SK-N-MC (cell line): ENCODE results near the gene CLIC6.

Experiments
- FOXP2 ChIP-seq: optimal IDR thresholded peaks from 2 replicates; pipeline ENCODE3; 2011; ENCODE audit warnings: mild to moderate bottlenecking, moderate library complexity; ENCODE audit not compliant: insufficient read depth; ENCODE audit errors: extremely low read length, control extremely low read depth
- POLR2AphosphoS5 ChIP-seq: IDR thresholded peaks from 2 replicates; pipeline ENCODE4 v1.6.1; 2012; ENCODE audit warnings: mild to moderate bottlenecking, low read depth, low read length, borderline replicate concordance

DNA sequence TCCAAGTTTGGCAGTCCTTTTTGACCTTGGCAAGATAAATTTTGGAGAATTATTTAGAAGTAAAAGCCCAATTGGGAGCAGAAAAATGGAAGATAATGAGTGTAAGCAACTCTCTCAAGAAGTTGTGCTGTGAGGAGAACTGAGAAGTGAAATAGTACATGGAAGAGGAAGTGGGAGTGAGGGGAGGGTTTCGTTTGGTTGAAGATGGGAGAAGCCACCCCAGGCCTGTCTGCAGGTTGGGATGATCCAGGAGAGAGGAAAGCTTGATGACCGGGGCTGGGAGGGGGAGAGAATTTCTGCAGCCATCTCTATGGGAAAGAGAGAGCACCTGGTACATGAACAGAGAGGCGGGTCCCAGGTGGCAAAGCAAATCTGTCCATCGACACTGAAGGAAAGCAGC is 45.3 kb upstream of the CLIC6 start:
- TF ChIP-seq POLR2AphosphoS5, result no peak
- TF ChIP-seq FOXP2, result no peak
